HG03097 (cell line): ENCODE data around the gene KLHL30.

Experiments
- ATAC-seq: cut with Tn5 transposase; IDR thresholded peaks from one replicate; pipeline ENCODE4 v1.9.1; 2021; ENCODE audit not compliant: unreplicated experiment, low FRiP score

The KLHL30 gene

GRCh38 chr2:238171575-238172187 is 33.2 kb downstream of the KLHL30 start:
- ATAC-seq, result no peak

- no peak for ATAC-seq
These were observed 34.0 kb downstream of the KLHL30 start for GRCh38 chr2:238172439-238172838.

GRCh38 chr2:238173692-238174091 is 35.2 kb downstream of the KLHL30 start:
- no peak for ATAC-seq

GRCh38 chr2:238174291-238174690 is 35.8 kb downstream of the KLHL30 start:
- no peak for ATAC-seq

- ATAC-seq, result no peak
These were observed 36.2 kb downstream of the KLHL30 start for GRCh38 chr2:238174701-238175100.

GRCh38 chr2:238176613-238177012 is 38.1 kb downstream of the KLHL30 start:
- no peak for ATAC-seq

GRCh38 chr2:238180554-238180953 is 42.1 kb downstream of the KLHL30 start:
- ATAC-seq, result no peak

- ATAC-seq, result no peak
These were observed 43.9 kb downstream of the KLHL30 start for GRCh38 chr2:238182362-238182761.

- no peak for ATAC-seq
These were observed 45.4 kb downstream of the KLHL30 start for GRCh38 chr2:238183821-238184220.

GRCh38 chr2:238187618-238188548 is 49.4 kb downstream of the KLHL30 start:
- no peak for ATAC-seq

GRCh38 chr2:238190445-238190844 is 52.0 kb downstream of the KLHL30 start:
- ATAC-seq, result no peak
